T follicular helper cell (primary cell): ENCODE results near the gene SPTBN4.
"Not testable (repeated sequence)": the region's sequence is repeated elsewhere in the genome, so short reads cannot be mapped to it uniquely, and the experiment has no call there.

Source experiments
- DNase-seq: peaks from one replicate; pipeline ENCODE4 v3.0.0-alpha.2; 2020; ENCODE audit warnings: low read depth

The SPTBN4 gene

DNA sequence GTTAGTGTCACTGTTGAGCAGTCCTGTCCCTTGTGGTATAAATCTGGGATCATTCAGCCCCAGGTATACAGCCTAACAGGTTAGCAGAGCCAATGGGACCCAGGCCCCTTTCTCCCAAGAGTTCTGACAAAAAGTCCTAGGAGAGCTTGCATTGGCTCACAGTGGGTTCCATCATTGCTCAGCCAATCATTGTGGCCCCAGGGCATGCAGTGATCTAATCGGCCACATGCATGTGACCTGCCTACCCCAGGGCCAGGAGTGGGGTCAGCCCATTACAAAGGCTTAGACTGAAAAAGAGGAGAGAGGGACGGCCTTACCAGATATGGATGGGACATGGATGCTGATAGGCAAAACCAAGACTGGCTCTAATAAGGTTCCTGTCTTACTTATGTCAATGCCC lies 41.1 kb downstream of the SPTBN4 start:
- no peak for DNase-seq

DNA sequence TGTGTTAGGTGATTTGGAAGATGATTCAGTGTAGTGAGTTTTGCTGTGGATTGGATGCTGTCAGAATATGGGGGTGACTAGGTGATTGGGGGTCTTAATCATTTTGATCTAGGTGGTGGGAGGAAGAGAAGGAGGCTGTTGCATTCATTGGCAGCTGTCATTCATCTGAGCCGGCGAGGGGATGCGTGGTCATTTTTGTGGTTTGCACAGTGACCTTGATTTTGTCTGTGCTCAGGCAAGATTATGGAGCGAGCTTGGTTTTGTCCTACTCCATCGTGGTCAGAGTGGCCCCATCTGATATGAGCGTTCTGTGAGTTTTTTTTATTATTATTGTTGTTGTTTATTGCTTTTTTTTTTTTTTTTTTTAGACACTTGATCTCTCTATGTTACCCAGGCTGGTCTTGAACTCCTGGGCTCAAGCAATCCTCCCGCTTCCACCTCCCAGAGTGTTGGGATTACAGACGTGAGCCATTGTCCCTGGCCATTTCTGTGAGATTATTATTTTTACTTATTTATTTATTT lies 42.0 kb downstream of the SPTBN4 start:
- DNase-seq: no peak

DNA sequence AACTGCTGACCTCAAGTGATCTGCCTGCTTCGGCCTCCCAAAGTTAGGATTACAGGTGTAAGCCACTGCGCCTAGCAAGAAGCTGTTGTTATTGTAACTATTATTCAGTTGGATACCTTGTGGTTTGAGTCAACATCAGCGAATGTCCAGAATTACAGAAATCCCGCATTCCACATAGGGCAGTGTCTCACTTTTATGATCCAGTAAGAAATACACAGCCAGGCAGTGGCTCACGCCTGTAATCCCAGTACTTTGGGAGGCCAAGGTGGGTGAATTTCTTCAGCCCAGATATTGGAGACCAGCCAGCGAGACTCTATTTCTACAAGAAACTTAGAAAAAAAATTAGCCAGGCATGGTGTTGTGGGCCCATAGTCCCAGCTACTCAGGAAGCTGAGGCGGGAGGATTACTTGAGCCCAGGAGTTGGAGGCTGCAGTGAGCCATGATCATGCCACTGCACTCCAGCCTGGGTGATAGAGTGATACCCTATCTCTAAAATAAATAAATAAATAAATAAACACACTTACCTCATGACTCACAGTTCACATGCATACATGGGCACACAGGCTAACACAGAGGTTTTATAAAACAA lies 43.8 kb downstream of the SPTBN4 start:
- DNase-seq: no peak

GRCh38 chr19:40511487-40511886 lies 44.7 kb downstream of the SPTBN4 start:
- no peak for DNase-seq

GRCh38 chr19:40512110-40512472 lies 45.3 kb downstream of the SPTBN4 start:
- DNase-seq: no peak

GRCh38 chr19:40512473-40513344 lies 45.9 kb downstream of the SPTBN4 start:
- DNase-seq: no peak

DNA sequence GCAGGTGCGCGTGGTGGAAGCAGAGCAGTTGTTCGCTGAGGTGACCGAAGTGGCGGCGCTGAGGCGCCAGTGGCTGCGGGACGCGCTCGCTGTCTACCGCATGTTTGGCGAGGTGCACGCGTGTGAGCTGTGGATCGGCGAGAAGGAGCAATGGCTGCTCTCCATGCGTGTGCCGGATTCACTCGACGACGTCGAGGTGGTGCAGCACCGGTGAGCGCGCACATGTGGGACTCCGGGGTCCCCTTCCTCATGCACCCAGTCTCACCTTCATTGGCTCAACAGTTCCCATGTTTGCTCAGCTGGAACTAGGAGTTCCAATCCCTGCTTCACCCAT lies 46.5 kb downstream of the SPTBN4 start:
- no peak for DNase-seq

DNA sequence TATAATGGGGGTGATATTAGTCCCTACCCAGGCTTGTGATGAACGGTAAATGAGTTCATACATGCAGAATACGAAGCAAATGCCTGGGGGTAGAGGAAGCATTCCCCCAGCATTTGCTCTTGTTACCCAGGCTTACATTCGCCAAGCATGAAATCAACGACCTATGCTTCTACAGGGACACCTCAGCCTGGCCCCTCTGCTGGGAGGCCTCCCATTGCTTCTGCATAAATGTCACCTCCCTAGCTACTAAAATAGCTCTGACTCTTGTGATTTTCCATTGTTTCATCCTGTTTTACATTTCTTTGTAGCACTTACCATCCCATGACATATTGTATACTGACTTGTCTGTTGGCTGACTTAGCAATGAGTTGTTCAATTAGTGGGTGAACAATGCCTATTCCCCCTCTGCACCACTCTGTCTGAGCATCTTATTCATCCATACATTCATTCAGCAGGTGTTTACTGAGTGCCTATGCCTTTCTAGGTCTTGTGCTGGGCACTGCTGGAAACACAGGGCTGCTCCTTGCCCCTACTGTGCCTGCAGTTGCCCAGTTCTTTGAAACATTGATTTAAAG lies 47.0 kb downstream of the SPTBN4 start:
- no peak for DNase-seq

DNA sequence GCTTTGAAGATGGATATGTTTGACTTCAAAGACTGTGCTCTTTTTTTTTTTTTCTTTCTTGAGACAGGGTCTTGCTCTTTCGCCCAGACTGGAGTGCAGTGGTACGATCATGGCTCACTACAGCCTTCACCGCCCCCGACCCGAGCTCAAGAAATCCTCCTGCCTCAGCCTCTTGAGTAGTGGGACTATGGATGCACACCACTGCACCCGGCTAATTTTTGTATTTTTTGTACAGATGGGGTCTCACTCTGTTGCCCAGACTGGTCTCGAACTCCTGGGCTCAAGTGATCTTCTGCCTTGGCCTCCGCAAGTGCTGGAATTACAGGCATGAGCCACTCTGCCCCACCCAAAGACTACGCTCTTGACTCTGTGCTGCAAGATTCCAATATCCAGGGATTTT lies 50.4 kb downstream of the SPTBN4 start:
- no peak for DNase-seq

DNA sequence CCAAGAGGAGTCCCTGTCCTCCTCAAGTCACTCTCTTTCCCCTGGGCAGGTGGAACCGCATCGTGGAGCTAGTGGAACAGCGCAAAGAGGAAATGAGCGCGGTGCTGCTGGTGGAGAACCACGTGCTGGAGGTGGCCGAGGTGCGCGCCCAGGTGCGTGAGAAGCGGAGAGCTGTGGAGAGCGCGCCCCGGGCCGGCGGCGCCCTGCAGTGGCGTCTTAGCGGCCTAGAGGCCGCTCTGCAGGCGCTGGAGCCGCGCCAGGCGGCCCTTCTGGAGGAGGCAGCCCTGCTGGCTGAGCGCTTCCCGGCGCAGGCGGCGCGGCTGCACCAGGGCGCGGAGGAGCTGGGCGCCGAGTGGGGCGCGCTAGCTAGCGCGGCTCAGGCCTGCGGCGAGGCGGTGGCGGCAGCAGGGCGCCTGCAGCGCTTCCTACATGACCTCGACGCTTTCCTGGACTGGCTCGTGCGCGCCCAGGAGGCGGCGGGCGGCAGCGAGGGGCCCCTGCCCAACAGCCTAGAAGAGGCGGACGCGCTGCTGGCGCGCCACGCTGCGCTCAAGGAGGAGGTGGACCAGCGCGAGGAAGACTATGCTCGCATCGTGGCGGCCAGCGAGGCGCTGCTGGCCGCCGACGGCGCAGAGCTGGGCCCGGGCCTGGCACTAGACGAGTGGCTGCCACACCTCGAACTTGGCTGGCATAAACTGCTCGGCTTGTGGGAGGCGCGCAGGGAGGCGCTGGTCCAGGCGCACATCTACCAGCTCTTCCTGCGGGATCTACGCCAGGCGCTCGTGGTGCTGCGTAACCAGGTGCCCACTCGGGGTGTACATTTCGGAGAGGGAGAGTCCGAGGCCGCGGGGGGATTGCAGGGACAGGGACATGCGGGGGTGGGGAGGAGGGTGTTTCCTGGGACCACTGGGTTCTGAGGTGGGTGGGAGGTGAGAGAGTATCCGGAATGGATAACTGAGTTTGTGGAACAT lies 52.8 kb downstream of the SPTBN4 start:
- DNase-seq: no peak

GRCh38 chr19:40521276-40521675 lies 54.5 kb downstream of the SPTBN4 start:
- DNase-seq: no peak

DNA sequence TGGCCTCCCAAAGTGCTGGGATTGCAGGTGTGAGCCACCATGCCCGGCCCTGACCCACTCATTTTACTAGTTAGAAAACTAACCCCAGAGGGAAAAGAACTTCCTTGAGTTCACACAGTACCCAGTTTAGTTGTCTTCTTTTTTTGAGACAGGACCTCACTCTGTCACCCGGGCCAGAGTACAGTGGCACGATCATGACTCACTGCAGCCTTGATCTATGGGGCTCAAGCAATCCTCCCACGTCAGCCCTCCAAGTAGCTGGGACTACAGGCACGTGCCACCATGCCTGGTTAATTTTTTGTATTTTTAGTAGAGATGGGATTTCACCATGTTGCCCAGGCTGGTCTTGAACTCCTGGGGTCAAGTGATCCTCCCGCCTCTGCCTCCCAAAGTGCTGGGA lies 55.1 kb downstream of the SPTBN4 start:
- not testable (repeated sequence) for DNase-seq

DNA sequence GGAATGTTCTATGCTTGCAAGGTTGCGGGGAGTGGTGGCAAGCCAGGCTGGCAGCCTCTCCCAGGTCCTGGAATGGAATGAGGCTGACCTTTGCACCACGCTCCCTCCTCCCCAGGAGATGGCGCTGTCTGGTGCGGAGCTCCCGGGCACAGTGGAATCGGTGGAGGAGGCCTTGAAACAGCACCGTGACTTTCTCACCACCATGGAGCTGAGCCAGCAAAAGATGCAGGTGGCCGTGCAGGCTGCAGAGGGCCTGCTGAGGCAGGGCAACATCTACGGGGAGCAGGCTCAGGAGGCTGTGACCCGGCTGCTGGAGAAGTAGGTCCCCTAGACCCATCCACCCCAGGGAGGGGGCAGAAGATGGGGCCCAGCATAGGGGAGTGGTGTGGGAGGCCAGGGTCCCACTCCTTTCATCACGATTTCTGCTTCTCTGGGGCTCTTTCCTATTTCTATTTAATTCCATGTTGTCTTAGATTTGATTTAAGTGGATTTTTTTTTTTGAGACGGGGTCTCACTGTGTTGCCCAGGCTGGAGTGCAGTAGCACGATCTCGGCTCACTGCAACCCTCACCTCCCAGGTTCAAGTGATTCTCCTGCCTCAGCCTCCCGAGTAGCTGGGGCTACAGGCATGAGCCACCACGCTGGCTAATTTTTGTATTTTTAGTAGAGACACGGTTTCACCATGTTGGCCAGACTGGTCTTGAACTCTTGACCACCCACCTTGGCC lies 56.7 kb downstream of the SPTBN4 start:
- DNase-seq: peak; percentile 12

DNA sequence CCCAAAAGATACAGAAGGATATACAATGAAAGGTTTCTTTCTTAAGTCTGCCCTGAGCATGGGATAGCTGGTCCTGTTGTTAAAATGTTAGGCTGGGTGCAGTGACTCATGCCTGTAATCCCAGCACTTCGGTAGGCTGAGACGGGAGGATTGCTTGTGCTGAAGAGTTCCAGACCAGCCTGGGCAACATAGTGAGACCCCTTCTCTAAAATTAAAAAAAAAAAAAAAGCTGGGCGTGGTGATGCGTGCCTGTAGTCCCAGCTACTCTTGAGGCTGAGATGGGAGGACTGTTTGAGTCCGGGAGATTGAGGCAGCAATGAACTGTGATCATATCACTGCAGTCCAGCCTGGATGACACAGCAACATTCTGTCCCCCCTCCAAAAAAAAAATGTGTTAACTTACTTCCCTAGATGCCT lies 57.3 kb downstream of the SPTBN4 start:
- no peak for DNase-seq

DNA sequence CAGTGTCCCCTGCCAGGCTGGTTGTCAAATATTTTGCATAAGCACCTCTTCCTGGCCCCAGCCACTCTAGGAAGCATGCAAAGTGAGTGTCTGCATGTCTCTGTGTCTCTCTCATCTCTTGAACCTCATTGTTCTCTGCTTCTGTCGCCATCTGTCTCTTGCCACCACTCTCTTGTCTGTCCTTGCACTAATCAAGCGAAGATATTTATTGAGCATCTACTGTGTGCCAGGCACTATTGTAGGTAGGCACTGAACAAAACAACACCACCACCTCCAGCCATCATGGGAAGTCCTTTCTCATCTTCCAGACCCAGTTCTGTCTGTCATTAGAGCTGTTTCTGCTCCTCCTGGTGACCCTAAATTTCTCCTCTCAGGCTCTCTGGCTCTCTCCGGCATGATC lies 57.9 kb downstream of the SPTBN4 start:
- no peak for DNase-seq

DNA sequence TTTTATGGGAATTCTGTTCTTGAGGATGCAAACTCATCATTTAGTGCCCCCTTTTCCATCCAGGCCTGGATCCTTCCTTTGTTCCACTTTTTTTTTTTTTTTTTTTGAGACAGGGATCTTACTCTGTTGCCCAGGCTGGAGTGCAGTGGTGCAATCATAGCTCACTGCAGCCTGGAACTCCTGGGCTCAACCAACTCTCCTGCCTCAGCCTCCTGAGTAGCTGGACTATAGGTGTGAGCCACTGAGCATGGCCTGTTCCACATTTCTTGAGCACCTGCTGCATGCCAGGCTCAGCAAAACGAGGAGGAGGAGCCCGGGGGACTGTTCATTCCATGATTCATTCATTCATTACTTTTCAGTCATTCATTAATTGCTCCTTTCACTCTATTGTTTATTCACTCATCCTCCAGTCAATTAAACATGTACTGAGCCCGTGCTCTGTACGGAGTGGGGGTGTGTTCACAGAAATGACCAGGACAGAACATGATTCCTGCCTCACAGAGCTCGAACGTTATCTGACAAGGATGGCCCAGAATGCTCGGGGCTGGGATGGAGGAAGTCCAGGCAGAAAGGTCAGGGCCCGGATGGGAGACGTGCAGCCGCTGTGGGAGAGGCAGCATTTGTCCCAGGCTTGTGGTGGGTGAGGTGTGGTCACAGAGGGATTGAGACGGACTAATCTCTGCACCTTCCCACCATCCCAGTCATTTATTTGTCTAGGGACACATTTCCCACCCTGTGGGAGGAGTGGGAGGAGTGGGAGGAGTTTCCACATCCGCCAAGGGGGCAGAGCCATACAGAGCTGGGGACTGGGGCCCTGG lies 58.6 kb downstream of the SPTBN4 start:
- no peak for DNase-seq

DNA sequence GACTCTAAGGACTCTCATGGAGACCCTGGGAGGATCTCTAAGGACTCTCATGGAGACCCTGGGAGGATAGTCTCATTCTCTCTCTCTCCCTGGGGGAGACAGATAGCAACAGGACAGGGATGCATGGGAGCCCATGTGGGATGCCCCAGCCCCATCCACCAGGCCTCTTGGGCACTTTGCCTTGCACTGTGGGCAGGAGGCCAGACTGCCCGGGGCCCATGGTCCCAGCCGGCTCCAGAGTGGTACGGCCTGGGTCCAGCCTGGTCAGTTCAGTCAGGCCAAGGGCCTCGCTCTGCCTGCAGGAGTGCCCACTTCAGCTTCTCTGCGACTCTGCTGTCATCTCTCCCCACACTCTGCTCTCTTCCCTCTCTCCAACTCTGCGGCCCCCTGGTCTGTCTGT lies 61.3 kb downstream of the SPTBN4 start:
- DNase-seq: no peak

DNA sequence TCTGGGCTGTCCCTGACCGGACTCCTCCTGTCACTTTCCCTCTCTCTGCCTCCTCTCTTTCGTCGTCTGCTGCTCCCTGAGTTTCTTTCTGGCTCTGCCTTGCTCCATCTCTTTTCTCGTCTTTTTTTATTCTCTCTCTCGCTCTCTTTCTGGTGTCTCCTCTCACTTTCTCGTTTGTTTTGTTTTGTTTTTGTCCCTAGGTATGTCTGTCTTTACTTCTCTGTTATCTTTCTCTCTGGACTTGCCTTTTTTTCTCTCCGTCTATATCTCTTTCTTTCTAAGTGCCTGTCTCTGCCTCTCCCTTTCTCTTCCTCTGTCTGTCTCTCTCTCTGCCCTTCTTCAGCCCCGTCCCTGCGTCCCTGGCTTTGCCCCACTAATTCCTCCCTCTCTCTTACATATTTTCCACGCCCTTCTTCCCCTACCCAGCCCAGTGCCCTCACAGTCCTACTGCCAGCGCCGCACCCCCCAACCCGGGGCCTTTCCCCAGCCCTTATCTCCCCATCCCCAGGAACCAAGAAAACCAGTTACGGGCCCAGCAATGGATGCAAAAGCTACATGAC lies 61.8 kb downstream of the SPTBN4 start:
- no peak for DNase-seq

- peak; percentile 81 for DNase-seq
These were observed 62.5 kb downstream of the SPTBN4 start for GRCh38 chr19:40529093-40529954.
